SK-N-MC (cell line): ENCODE data around the gene ABRACL.

Experiments
- EZH2 ChIP-seq: fragments of 200-600 bp; sonication (generic); IDR thresholded peaks from one replicate; pipeline ENCODE4 v1.6.1; 2017; ENCODE audit warnings: antibody characterized with exemption
- POLR2AphosphoS5 ChIP-seq: IDR thresholded peaks from 2 replicates; pipeline ENCODE4 v1.6.1; 2012; ENCODE audit warnings: mild to moderate bottlenecking, low read depth, low read length, borderline replicate concordance

GRCh38 chr6:138986578-138986977, 42.0 kb upstream of the ABRACL start:
- TF ChIP-seq POLR2AphosphoS5 (no peak), EZH2 (no peak)
